NCI-H1105 treated with DMSO at 0.1 percent for 48 hours (cell line): Measurements from ENCODE around the gene AFAP1.

Source experiments
- DNase-seq: peaks from one replicate; lab custom pipeline; 2025; lab: John Stamatoyannopoulos, UW

Gene AFAP1

DNA sequence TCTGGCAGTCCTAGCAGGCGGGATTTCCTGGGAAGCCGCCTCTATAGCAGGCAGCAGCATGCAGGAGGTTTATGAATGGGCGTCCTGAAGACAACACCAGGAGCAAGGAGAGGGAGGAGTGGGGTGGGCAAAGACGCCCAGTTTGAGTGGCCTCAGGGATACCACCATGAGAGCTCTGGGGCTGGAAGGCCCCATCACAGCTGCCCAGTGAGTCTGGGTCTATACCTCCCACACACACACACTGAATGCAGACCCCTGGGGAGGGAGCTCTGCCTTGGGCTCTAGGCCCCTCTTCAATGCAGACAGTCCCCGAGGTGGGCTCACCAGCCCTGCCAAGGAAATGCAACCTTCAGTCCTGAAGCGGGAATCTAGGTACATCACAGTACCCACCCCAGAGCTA, 98.6 kb downstream of the AFAP1 start:
- no peak for DNase-seq

DNA sequence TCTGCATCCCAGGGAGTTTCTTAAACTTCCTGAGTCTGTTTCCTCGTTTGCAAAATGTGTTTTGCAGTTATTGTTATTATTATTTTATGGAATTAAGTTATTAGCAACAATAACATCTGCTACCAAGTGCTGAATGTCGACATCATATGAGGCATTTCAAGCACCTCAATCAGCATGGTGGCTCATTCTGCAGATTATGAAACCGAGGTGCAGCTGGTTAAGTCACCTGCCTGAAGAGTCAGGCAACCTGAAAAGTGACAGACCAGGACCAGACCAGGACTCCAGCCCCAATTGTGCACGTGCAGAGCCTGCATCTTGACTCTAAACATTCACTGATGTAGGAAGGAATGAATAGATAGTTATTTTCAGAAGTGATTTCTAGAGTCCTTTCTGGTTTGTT, 99.8 kb downstream of the AFAP1 start:
- DNase-seq, result no peak

DNA sequence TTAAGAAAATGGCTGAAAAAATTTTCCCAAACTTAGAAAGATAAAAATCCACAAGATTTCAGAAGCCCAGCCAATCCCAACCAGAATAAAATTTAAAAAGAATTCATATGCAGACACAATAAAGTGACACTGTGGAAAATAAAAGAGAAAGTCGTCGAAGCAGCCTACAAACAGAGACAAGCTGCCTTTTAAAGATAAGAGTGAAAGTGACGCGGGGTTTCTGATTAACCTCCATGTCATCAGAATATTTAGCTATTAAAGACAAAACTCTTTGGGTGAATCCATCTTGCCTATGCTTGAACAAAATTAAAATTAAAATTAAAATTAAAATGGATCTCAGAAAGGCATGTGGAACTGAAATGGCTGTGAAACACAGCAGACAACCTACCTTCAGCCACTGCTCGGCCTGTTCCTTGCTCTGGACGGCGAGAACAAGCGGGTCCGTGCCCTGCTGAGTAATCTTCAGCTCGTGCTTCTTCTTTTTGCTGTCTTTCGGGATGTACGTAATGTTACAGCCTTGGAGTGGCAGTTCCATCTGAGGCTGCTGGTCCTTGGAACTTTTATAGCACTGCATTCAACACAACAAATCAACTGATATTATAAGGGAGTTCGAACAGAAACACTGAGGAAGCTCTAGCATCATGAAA, 101.4 kb downstream of the AFAP1 start:
- DNase-seq, result no peak

DNA sequence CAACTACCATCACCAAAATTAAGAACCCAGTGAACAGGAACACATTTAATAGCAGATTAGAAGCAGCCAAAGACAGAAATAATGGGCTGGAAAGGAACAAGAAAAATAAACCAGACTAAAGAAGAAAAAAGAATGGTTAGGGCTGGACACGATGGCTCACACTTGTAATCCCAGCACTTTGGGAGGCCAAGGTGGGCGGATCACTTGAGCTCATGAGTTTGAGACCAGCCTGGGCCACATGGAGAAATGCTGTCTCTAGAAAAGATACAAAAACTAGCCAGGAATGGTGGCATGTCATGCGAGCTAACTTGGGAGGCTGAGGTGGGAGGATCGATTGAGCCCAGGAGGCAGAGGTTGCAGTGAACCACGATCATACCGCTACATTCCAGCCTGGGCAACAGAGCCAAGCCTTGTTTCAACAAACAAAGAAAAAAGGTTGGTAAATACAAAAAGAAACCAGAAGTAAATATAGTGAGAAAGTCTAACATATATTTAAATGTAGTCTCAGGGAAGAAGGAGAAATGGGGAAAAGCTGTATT, 102.0 kb downstream of the AFAP1 start:
- DNase-seq, result no peak

DNA sequence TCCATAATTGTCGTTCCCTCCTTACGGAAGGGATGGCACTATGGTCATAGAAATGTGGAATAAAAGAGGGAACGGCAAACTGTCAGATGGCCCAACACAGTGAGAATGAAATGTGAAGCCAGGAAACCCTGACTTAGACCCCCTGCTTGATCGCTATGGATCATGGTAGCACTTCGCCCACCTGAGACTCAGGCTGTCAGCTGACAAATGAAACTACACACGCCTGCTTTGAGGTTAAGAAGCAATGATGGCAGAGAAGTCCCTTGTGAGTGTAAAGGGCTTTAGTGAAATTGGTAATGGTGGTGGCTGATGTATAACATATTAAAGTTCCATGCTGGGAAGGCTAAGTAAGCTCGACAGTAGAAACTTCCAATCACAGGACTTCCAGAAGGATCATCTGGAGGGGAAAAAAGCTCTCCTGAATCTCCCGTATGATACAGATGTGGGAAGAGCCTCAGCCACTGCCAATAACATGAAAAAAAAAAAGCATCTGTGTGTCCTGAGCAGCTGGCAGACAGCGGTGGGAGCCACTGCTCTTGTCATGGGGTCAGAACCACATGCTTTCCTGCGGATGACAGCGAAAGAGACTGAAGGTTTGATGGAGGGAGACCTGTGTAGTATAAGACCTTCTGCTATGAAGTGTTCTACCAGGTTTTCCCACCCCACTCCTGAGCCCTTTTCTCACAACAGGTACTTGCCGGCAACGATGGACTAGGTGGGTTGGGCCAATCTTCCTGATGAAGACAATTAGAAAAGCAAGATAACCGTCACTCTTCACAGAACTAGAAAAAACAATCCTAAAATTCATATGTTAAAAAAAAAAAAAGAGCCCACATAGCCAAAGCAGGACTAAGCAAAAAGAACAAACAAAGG, 107.6 kb downstream of the AFAP1 start:
- DNase-seq, result no peak

DNA sequence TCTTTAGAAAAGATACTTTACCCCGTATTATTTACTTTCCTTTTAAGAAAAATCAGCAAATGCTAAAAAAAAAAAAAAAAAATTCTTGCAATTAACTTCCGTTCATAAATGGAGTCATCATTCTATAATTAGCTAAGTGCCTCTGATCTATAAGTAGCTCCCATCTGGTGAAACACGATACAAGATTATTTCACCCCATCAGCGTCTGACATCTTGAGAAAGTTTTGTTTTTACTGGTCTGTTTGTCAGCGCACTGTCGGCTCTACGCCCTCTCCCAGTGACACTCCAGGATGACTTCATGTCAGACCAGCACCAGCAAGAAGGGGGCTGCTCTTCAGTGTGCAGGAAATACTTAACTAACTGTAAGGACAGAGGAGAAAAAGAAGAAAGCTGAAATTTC, 108.3 kb downstream of the AFAP1 start:
- no peak for DNase-seq

DNA sequence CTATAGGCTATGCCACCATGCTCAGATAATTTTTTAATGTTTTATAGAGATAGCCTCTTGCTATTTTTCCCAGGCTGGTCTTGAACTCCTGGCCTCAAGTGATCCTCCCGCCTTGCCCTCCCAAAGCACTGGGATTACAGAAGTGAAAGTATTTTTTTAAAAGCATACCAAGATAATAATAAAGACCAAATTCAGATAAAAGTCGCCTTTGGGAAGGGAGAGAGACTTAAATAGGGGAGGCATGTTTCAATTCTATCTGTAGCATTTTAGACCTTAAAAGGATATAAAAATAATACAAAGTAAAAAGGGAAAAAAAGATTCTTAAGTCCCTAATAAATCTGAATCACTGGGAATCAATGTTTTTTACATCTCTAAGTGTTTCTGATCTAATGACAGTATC, 108.9 kb downstream of the AFAP1 start:
- no peak for DNase-seq

DNA sequence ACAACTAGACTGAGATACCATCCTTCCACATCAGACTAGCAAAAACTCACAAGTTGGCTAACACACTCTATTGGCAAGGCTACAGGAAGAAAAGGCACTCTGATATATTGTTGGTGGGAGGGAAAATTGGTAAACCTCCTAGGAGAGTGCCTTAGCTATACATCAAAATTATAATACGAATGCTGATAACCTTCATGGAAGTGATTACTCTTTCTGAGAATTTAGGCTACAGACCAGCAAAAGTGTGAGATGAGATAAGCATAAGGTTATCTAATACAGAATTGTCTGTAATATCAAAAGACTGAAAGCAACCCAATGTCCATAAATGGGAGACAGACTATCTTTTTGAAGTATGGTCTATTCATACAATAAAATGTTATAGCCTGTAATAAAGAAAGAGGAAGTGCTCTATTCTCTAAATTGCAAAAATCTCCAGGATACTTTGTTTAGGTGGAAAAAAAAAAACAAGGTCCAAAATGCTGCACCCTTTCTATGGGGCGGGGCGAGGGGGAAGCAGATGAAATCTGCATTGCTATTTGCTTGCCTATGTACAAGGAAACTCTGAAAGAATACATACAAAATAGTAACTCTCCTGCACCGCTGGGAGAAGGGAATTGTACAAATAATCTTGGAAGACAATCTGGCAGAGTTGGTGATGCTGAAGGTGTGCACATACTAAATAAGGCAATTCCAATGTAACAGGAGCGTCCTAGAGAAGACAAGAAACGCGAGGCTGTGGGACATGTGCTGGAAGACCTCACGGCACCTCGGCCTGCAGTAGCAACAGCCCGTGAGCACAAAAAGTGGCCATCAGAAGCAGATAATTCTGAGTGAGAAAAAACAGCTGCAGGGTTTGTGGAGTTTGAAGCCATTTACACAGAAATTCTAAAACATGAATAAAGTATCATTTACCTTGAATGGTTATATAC, 109.7 kb downstream of the AFAP1 start:
- DNase-seq, result no peak

DNA sequence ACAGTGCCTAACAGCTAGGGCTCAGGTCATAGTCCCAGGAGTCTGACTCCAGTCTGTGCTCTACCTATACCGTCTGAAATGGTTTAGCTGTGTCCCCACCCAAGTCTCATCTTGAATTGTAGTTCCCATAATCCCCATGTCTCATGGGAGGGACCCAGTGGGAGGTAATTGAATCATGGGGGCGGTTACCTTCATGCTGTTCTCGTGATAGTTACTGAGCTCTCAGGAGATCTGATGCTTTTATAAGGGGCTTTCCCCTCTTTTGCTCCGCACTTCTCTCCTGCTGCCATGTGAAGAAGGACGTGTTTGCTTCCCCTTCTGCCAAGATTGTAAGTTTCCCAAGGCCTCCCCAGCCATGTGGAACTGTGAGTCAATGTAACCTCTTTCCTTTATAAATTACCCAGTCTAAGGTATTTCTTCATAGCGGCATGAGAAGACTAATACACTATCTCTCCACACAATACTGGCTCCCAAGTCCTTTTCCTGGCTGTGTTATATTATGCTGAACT, 110.8 kb downstream of the AFAP1 start:
- DNase-seq, result no peak

DNA sequence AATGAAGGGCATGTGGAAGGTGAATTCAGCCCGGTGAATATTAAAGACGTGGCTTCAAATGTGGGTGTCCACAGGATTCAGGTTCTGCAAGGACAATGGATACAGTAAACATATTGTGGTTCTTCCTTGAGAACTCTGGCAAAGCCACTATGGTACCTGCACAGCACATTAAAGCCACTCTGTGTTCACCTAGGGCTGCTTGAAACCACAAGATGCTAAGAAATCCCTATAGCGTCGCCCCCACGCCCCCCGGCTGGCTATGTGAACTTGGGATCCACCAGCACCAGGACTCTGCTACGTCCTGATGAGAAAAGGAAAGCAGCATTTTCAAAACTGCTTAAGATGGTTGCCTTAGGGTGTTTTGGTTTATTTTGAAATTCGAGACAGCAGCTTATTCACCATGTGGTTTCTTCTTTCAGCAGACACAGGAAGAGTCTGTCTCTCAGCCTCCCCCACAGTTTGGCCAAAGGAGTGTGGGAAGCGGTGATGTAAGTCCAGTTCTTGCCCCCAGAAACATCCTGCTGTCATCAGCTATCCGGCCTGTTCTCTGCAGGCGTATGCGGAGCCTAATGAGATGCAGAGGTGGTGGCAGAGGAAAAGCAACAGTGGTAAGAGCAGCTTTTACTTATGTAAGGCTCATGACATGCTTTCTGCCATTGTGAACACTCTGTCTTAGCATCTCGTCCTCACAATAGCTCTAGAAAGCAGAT, 111.5 kb downstream of the AFAP1 start:
- DNase-seq, result no peak

DNA sequence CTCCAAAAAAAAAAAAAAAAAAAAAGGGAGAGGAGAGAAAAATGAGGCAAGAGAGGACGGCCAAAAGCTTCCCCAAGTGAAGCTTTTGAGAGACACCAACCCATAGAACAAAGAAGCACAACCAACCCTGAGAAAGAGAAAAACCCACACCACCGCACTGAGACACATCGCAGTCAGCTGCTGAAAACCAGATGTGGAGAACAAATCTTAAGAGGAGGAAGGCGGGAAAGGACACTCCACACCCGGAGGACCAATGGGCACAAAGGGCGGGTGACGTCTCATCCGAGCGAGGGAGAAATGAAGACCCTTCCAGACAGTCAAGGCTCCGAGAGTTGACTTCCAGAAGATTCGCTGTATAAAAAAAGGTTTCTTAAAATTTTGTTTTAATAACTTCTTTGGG, 112.1 kb downstream of the AFAP1 start:
- no peak for DNase-seq

DNA sequence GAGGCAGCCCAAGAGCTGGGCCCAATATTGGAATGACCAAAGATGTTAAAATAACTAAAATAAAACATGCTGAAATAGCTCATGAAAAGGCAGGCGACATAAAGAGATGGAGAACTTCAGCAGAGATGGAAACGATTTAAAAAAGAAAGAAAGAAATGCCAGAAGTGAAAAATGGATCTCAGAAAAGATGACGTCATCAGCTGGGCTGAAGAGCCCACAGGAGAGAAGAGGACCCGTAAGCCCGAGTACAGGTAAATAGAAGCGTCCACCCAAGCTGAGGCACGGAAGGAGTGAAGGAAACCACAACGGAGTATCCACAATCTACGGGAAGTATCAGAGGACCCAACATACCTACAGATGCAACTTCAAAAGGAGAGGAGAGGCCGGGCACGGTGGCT, 112.8 kb downstream of the AFAP1 start:
- DNase-seq, result no peak

DNA sequence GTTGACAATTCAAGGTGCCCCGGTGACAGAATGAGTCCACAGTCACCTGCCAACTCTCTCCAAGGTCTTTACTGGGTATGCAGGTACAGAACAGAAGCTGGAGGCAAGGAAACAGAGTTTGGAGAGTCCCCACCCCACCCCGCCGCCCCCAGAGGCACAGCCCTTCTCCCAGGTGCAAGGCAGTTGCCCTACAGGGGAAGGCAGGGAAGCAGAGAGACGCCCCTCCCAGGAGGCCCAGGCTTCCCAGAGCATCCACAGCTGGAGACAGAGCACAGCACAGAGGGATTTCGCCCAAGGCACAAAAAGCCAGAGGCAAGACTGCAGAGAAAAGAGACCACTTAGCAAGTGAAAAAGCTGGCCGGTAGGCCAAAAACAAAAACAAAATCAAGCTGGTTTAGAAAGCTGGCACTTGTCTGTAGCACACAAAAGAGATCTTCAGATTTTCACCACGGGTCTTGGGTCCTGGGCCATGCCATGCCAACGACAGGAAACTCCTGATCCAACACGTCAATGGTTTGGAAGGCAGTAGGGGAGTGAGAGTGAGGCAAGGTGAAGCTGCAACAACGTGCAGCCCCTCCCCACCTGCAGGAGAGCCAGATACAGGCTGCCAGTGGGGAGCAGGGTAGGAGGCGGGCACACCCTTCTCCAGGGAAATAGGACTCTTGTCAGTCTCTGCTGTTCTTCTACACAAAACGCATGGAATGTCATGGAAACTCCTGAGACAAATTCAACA, 113.3 kb downstream of the AFAP1 start:
- DNase-seq, result no peak

DNA sequence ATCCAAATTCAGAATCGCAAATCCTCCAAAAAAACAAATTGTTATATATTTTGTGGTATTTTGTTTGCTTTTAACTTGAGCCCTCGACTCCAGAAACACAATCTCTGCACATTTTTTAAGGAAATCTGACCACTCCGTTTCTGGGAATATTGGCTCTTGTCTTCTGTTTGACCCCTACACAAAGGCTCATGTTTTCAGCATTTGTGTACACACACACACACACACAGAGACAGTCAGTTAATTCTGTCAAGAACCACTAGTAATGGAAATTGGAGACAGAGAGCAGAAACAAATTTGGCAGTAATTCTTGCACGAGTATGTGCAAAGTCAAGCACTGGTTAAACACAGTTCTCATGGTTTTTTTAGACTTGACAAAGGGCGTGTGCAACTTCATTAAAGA, 115.4 kb downstream of the AFAP1 start:
- DNase-seq, result no peak

DNA sequence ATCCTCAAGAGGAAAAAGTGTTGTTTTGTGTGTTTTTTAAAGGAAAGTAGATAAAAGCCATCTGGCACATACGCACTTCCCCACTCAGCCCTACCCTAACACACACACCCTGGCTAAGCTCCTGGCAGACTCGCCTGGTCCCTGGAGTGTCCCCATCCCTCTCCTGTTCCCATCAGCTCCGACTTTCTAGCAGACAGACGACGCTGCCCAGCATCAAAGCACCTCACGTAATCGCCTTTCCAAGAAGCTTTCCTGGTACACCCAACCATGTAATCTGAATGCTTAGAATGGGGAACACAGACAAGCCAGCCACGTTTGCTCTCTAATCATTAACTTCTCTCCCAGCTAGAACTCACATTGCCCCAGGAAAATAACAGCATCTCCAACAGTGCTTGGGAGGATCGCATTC, 116.2 kb downstream of the AFAP1 start:
- no peak for DNase-seq

DNA sequence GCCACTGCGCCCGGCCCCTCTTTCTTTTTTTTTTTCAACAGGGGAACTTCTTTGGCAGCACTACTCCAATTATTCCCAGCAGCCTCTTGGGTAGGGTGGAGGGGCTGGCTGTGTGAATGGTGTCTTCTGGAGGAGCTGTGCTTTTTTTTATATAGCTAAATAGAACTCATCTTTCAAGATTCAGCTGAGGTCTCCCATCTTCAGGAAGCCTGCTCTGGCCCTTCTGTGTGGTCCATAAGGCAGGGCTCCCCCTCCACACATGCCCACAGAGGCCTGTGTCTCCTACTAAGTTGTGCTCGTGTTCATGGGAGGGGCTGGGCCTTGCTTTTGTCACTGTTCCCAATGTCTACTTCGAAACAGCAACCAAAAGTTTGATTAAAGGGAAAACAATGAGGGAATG, 116.8 kb downstream of the AFAP1 start:
- DNase-seq, result no peak

DNA sequence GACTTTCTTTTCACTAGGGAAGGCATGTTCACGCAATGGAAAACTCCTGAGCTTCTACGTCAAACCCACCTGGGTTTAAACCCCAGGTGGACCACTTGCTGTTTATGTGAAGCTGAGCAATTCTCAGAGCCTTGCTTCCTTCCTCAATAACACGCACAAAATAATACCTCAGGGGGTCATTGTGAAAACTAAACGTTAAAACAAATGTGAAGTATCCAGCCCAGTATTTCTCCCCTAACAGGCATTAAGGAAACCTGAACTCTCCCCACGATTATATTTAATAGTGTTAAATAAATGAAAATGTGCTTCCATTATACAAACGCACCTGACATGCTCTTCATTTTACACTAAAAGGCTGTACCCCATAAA, 117.5 kb downstream of the AFAP1 start:
- DNase-seq, result no peak

DNA sequence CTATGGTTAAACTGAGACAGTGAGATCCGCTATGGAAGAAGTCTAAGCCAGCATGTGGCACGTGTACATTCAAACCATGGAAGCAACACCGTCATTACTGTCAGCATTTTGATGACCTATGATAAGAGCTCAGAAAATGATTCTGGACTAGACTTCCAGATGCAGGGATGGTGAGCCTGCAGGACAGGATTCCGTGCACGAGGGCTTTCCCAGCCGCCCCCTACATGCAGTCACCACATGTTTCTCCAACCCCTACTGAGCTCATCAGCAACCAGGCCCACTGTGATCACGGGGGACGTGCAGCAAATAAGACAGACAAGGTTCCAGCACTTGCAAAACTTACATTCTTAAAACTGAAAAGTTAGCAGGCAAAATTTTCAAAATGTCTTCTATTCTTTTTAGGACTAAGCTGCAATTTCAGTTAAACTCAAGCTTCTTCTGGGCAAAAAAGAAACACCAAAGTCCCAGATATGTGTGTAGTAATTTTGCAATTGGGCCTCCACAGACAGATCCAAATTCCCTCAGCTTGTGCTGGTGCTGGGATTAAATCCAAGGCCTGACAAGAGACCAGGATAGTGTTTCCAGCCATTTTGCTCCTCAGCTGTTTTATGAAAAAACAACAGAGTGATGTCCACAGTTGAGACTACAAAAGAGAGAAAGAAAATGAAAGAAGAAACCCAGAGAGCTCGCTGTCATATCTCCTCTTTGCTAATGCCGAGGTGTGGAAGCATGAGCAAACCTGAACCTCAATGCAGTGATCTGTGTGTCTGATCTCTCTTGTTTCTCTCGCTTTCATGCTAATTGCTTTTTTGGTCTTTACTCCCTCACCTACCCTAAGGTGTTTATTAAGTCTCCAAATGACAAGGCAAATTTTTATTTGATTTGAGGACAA, 118.2 kb downstream of the AFAP1 start:
- DNase-seq, result no peak

DNA sequence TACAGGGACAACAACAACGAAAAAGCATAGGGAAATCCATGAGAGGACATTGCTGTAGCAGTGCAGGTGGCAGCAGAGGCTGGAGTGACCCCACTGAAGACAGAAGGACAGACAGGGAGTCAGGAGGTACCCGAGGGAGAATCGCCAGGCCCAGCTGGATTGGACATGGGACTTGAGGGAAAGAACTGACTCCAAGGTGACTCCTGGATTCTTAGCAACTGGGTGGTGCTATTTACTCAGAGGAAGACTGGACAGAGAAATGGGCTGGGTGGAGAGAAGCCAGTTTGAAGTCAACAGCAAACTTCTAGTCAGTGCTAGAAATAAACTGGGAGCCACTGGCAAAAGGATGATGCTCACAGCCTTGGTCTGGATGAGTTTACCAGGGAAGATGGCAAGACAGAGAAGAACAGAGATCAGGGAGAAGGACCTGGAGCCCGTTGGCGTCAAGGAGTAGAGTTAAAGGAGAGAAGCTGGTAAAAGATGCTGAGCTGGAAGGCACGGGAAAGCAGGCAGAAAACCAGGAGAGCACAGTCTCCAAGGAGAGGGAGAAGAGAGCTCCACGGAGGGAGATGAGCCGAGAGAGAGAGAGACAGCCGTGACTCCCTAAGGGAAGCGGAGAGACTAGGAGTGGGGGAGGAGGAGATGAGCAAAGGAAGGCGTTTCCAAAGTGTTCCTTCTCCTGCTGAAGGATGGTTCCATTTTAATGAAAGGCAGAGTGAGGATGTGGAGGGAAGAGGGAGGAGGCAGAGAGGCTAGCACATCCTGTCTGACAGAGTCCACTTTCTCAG, 119.4 kb downstream of the AFAP1 start:
- no peak for DNase-seq
